ENCODE results near the gene HOXC6. TPM values are rescaled to one million over a fixed set of nuclear protein-coding genes. Genes with fewer than 3 reads are reported as not detected.

Gene HOXC6
- polyA plus RNA-seq, 3 donors = not detected

DNA sequence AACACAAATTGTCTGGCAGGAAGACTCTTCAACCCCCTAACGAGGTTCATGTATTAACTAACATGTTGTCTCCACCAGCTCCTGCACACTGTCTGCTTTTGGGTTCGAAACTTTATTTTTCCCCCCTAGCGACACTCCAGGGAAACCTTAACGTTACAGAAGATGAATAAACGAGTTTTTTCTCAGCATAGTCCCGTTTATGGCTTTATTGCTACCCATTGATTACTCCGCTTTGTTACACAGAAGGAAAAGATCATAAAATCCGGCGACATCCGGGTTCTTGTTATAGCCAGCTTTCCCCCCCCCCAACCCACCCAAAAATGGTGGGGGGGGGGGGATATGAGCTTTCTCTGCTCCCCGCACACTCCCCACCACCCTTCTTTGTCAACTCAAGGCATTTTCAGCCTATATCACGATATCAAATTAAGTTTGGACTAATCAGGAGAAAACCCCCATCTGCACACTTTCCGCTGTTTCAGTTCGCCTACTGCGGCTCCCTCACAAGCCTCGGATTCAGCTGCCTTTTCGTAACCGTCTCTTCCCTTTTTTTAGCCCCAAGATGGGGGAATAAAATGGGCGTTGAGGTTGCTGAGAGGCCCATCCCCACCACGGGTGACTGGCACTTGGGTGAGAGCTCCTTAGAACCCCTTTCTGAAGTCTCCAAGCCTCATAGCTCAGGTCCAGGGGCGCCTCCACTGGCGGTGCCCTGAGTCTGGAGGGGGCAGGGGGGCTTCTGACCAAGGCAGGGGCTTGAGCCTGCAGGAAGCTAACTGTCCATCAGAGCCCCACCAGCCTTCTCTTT lies 1.4 kb upstream of the HOXC6 start:
- Histone ChIP-seq H4K20me1 (ENCODE audit: insufficient read depth, low read length) (no peaks in the 10 kb centered on the region), H3K4me2 (replicated peaks; ENCODE audit: extremely low read depth, low read length, poor library complexity, severe bottlenecking) (no peak overlapping the region), H3K4me1 (ENCODE audit: control insufficient read depth in 1 of 2, insufficient read depth in 2 of 2, low read length in 2 of 2) (no peaks in the 10 kb centered on the region), H3K27me3 (ENCODE audit: control insufficient read depth in 2 of 2, insufficient read depth in 2 of 2, low read length in 2 of 2) (peaks cover 88 to 99% of the 10 kb centered on the region in 2 donors), H3K36me3 (replicated peaks in 1 of 2; ENCODE audit: control insufficient read depth in 1 of 2, insufficient read depth in 2 of 2, low read length in 2 of 2) (no peaks in the 10 kb centered on the region), H3K27ac (ENCODE audit: low read depth in 1 of 2, low read length in 2 of 2) (no peak overlapping the region), H3K9ac (ENCODE audit: insufficient read depth, low read length, poor library complexity, severe bottlenecking) (no peak overlapping the region), H2AFZ (ENCODE audit: insufficient read depth, low read depth, low read length, poor library complexity, severe bottlenecking) (no peak overlapping the region), H3K4me3 (replicated peaks in 1 of 3; ENCODE audit: low read depth in 2 of 3, low read length in 3 of 3) (no peak overlapping the region), H3K79me2 (ENCODE audit: insufficient read depth, low read length) (no peaks in the 10 kb centered on the region), H3K9me3 (replicated peaks in 1 of 2; ENCODE audit: control insufficient read depth in 1 of 2, insufficient read depth in 1 of 2, low read length in 2 of 2) (peaks cover 9 to 36% of the 10 kb centered on the region in 2 donors)
- H3K27ac Mint-ChIP-seq = peak overlapping the region in 1 of 7 donors; percentile 76
- peak overlapping the region in 1 of 2 donors; percentile 70 for H3K4me3 Mint-ChIP-seq
- WGBS (ENCODE audit: insufficient coverage) = 13% methylated on average over 8 of the region's 22 CpGs
- no peak for TF ChIP-seq CTCF (IDR thresholded peaks at IDR 0.05)
- intact Hi-C loops (cut with micrococcal nuclease) = no loop called here
- peaks cover 0 to 13% of the 10 kb centered on the region in 2 donors for H3K36me3 Mint-ChIP-seq
- peaks cover 0 to 17% (median 13%) of the 10 kb centered on the region in 7 donors for H3K9me3 Mint-ChIP-seq
- DNase-seq = no peak
- H3K4me1 Mint-ChIP-seq = peaks cover 15% of the 10 kb centered on the region
- peaks cover 96 to 99% (median 97%) of the 10 kb centered on the region in 3 donors for H3K27me3 Mint-ChIP-seq (ENCODE audit: low read depth in 3 of 3)

GRCh38 chr12:54027442-54027786 lies 826 bp upstream of the HOXC6 start:
- intact Hi-C loops (cut with micrococcal nuclease) = no loop called here
- Histone ChIP-seq H3K27me3 (ENCODE audit: control insufficient read depth in 2 of 2, insufficient read depth in 2 of 2, low read length in 2 of 2) (peaks cover 88 to 99% of the 10 kb centered on the region in 2 donors), H3K4me2 (replicated peaks; ENCODE audit: extremely low read depth, low read length, poor library complexity, severe bottlenecking) (no peak overlapping the region), H3K4me3 (replicated peaks in 1 of 3; ENCODE audit: low read depth in 2 of 3, low read length in 3 of 3) (no peak overlapping the region), H4K20me1 (ENCODE audit: insufficient read depth, low read length) (no peaks in the 10 kb centered on the region), H3K36me3 (replicated peaks in 1 of 2; ENCODE audit: control insufficient read depth in 1 of 2, insufficient read depth in 2 of 2, low read length in 2 of 2) (no peaks in the 10 kb centered on the region), H3K9me3 (replicated peaks in 1 of 2; ENCODE audit: control insufficient read depth in 1 of 2, insufficient read depth in 1 of 2, low read length in 2 of 2) (peaks cover 15 to 41% of the 10 kb centered on the region in 2 donors), H3K79me2 (ENCODE audit: insufficient read depth, low read length) (no peaks in the 10 kb centered on the region), H2AFZ (ENCODE audit: insufficient read depth, low read depth, low read length, poor library complexity, severe bottlenecking) (no peak overlapping the region), H3K9ac (ENCODE audit: insufficient read depth, low read length, poor library complexity, severe bottlenecking) (no peak overlapping the region), H3K4me1 (ENCODE audit: control insufficient read depth in 1 of 2, insufficient read depth in 2 of 2, low read length in 2 of 2) (no peaks in the 10 kb centered on the region), H3K27ac (ENCODE audit: low read depth in 1 of 2, low read length in 2 of 2) (no peak overlapping the region)
- Mint-ChIP-seq H3K9me3 (peaks cover 0 to 21% (median 18%) of the 10 kb centered on the region in 7 donors), H3K4me3 (peak overlapping the region in 1 of 2 donors; percentile 70), H3K36me3 (peaks cover 0 to 18% of the 10 kb centered on the region in 2 donors), H3K27ac (no peak overlapping the region), H3K27me3 (ENCODE audit: low read depth in 3 of 3) (peaks cover 96 to 99% (median 97%) of the 10 kb centered on the region in 3 donors), H3K4me1 (peaks cover 15% of the 10 kb centered on the region)
- WGBS (ENCODE audit: insufficient coverage) = no CpG with 5 or more reads among the region's 3 CpGs
- TF ChIP-seq CTCF (IDR thresholded peaks at IDR 0.05) = no peak
- no peak for DNase-seq

All from CD14-positive monocyte (primary cell).